Upper lobe of left lung (tissue), 6 donors: ENCODE results near the gene TRIP10. TPM values are rescaled to one million over a fixed set of nuclear protein-coding genes. Genes with fewer than 3 reads are reported as not detected.

ENCODE experiments used
- ATAC-seq, 2 donors: fragments of 200-7000 bp; cut with Tn5 transposase; one replicate each; pipeline ENCODE4 v1.9.1; 2022; ENCODE audit warnings: mild to moderate bottlenecking in 2 of 2, moderate library complexity in 2 of 2; ENCODE audit not compliant: low FRiP score in 2 of 2
- DNase-seq, 2 donors: peaks; one replicate each; pipeline ENCODE4 v3.0.0-alpha.2; 2019 to 2020
- H3K27ac ChIP-seq, 4 donors: fragments of 200-600 bp; sonication (generic); one replicate each; pipeline ENCODE4 v1.5.1; 2016 to 2019
- H3K27me3 ChIP-seq, 4 donors: fragments of 200-600 bp; sonication (generic); one replicate each; pipeline ENCODE4 v1.5.1; 2017 to 2019
- H3K36me3 ChIP-seq, 4 donors: fragments of 200-600 bp; sonication (generic); one replicate each; pipeline ENCODE4 v1.5.1; 2016 to 2019
- H3K4me1 ChIP-seq, 4 donors: fragments of 200-600 bp; sonication (generic); one replicate each; pipeline ENCODE4 v1.5.1; 2018 to 2019
- H3K4me3 ChIP-seq, 4 donors: fragments of 200-600 bp; sonication (generic); one replicate each; pipeline ENCODE4 v1.5.1; 2017 to 2019; ENCODE audit warnings: mild to moderate bottlenecking in 2 of 4, moderate library complexity in 1 of 4
- H3K9me3 ChIP-seq, 4 donors: fragments of 200-600 bp; sonication (generic); one replicate each; pipeline ENCODE4 v1.5.1; 2018 to 2019
- CTCF ChIP-seq, 6 experiments: fragments of 450-650 bp in 4 of 6; fragments of 200-600 bp in 2 of 6; sonication (generic) in 2 of 6; IDR thresholded peaks; one replicate each; pipeline ENCODE4 v1.5.1; 2016 to 2019; ENCODE audit warnings: antibody characterized with exemption in 6 of 6
- EP300 ChIP-seq, 4 donors: sonication (generic); formaldehyde crosslinking; IDR thresholded peaks; one replicate each; pipeline ENCODE4 v1.5.1; 2017; ENCODE audit warnings: antibody characterized with exemption in 4 of 4, control low read depth in 2 of 4
- POLR2A ChIP-seq, 4 donors: fragments of 450-650 bp; IDR thresholded peaks; one replicate each; pipeline ENCODE4 v1.5.1; 2016 to 2017; ENCODE audit warnings: antibody characterized with exemption in 4 of 4, mild to moderate bottlenecking in 2 of 4
- POLR2AphosphoS5 ChIP-seq, 2 donors: sonication (generic); formaldehyde crosslinking; IDR thresholded peaks; one replicate each; pipeline ENCODE4 v1.5.1; 2017; ENCODE audit warnings: antibody characterized with exemption in 2 of 2
- WGBS, 2 donors: methylation state at CpG; one replicate each; pipeline ENCODE4 v1.1.5; 2017 to 2018; 5-methylcytosine and 5-hydroxymethylcytosine counted together
- total RNA-seq, 6 donors: library from RNA; depleted of rRNA in 4 of 6; stranded (reverse); fragments of >200 nt in 4 of 6; gene quantifications; one replicate each; pipeline versions ENCODE4 v1.1.0 to v1.2.1, GENCODE V29; 2016 to 2021
- donor health status: DM: no; HTN: no; CAD: no; lungs with moderate emphysema.
- donor health status: DM: no; HTN: yes; CAD: no; lungs with severe emphysema.

The TRIP10 gene
- total RNA-seq, 6 donors from 2014 or later, result 59.6 to 423 (median 74.3) TPM

GRCh38 chr19:6738787-6739389, 592 bp upstream of the TRIP10 start:
- DNase-seq, result peak in 1 of 2 donors; percentile 79
- 9 to 11% methylated on average over 24 of the region's 24 CpGs for WGBS, 2 donors
- Histone ChIP-seq H3K27me3 (peaks cover 0 to 7% (median 0%) of the 10 kb centered on the region in 4 donors), H3K9me3 (no peaks in the 10 kb centered on the region), H3K36me3 (peaks cover 0 to 22% (median 12%) of the 10 kb centered on the region in 4 donors), H3K4me3 (peak overlapping the region; percentile 3 to 99 (median 84)), H3K4me1 (peaks cover 42 to 75% (median 58%) of the 10 kb centered on the region in 4 donors), H3K27ac (peak overlapping the region; percentile 87 to 94 (median 92))
- no peak for TF ChIP-seq POLR2AphosphoS5 (IDR thresholded peaks at IDR 0.05)
- TF ChIP-seq POLR2A (IDR thresholded peaks at IDR 0.05), result no peak
- TF ChIP-seq CTCF (IDR thresholded peaks at IDR 0.05), result no peak
- no peak for TF ChIP-seq EP300 (IDR thresholded peaks at IDR 0.05)
- peak in 1 of 2 donors; percentile 0 for ATAC-seq

- WGBS, 2 donors, result 1 to 3% methylated on average over 7 to 20 of the region's 34 CpGs
- Histone ChIP-seq H3K27me3 (peaks cover 0 to 7% (median 0%) of the 10 kb centered on the region in 4 donors), H3K9me3 (no peaks in the 10 kb centered on the region), H3K4me3 (peak overlapping the region; percentile 84 to 99 (median 86)), H3K27ac (peak overlapping the region; percentile 87 to 94 (median 94)), H3K36me3 (peaks cover 0 to 30% (median 14%) of the 10 kb centered on the region in 4 donors), H3K4me1 (peaks cover 53 to 86% (median 70%) of the 10 kb centered on the region in 4 donors)
- TF ChIP-seq POLR2AphosphoS5 (IDR thresholded peaks at IDR 0.05) (no peak), EP300 (IDR thresholded peaks at IDR 0.05) (no peak), CTCF (IDR thresholded peaks at IDR 0.05) (no peak), POLR2A (IDR thresholded peaks at IDR 0.05) (no peak)
- DNase-seq, result peak in 1 of 2 donors; percentile 51
- no peak for ATAC-seq
These were observed 556 bp downstream of the TRIP10 start for GRCh38 chr19:6739883-6740588.

- H3K4me1 ChIP-seq, result peaks cover 58 to 85% (median 69%) of the 10 kb centered on the region in 4 donors
- peak in 1 of 2 donors; percentile 1 for ATAC-seq
- 1 to 2% methylated on average over 10 to 24 of the region's 46 CpGs for WGBS, 2 donors
These were observed 1.3 kb downstream of the TRIP10 start for GRCh38 chr19:6740589-6741343.

GRCh38 chr19:6743066-6743465, 3.6 kb downstream of the TRIP10 start:
- Histone ChIP-seq H3K9me3 (no peaks in the 10 kb centered on the region), H3K36me3 (peaks cover 12 to 61% (median 37%) of the 10 kb centered on the region in 4 donors), H3K4me3 (no peak overlapping the region), H3K27ac (peak overlapping the region; percentile 74 to 93 (median 88)), H3K27me3 (peaks cover 0 to 7% (median 0%) of the 10 kb centered on the region in 4 donors), H3K4me1 (peaks cover 50 to 69% (median 62%) of the 10 kb centered on the region in 4 donors)
- 78 to 81% methylated on average over 4 to 7 of the region's 7 CpGs for WGBS, 2 donors
- DNase-seq, result no peak
- ATAC-seq, result no peak
- no peak for TF ChIP-seq CTCF (IDR thresholded peaks at IDR 0.05)
- TF ChIP-seq POLR2AphosphoS5 (IDR thresholded peaks at IDR 0.05), result no peak
- no peak for TF ChIP-seq EP300 (IDR thresholded peaks at IDR 0.05)
- no peak for TF ChIP-seq POLR2A (IDR thresholded peaks at IDR 0.05)

More at GRCh38 chr19:6740589-6741343, 1.3 kb downstream of the TRIP10 start:
- Histone ChIP-seq H3K36me3 (peaks cover 0 to 38% (median 16%) of the 10 kb centered on the region in 4 donors), H3K27ac (peak overlapping the region; percentile 87 to 94 (median 94)), H3K4me3 (peak overlapping the region; percentile 84 to 99 (median 86)), H3K27me3 (peaks cover 0 to 7% (median 0%) of the 10 kb centered on the region in 4 donors), H3K9me3 (no peaks in the 10 kb centered on the region)
- TF ChIP-seq POLR2A (IDR thresholded peaks at IDR 0.05) (peak in 2 of 4 donors; percentile 47 to 56), EP300 (IDR thresholded peaks at IDR 0.05) (no peak), POLR2AphosphoS5 (IDR thresholded peaks at IDR 0.05) (peak; percentile 28 to 78)
- peak; percentile 72 to 92 for DNase-seq
